Activated CD8-positive, alpha-beta memory T cell treated with anti-CD3 and anti-CD28 coated beads for 36 hours (primary cell): ENCODE results near the gene FAM111B. TPM values are rescaled to one million over a fixed set of nuclear protein-coding genes. Genes with fewer than 3 reads are reported as not detected.
"Not testable (repeated sequence)": the region's sequence is repeated elsewhere in the genome, so short reads cannot be mapped to it uniquely, and the experiment has no call there.

Experiments
- CTCF ChIA-PET: fragments of 350-600 bp; sonication (Branson Sonifier 250); formaldehyde crosslinking; loops from one replicate; lab custom pipeline; 2021; ENCODE audit warnings: antibody characterized with exemption; lab: Charles Lee
- POLR2A ChIA-PET: fragments of 350-600 bp; sonication (Branson Sonifier 250); formaldehyde crosslinking; loops from one replicate; lab custom pipeline; 2021; ENCODE audit warnings: antibody characterized with exemption; lab: Charles Lee
- total RNA-seq, 2 experiments: library from RNA; stranded (reverse); gene quantifications; one replicate each; pipeline ENCODE4 v1.2.3, GENCODE V29; 2021

FAM111B gene
- total RNA-seq, result 10 to 100 TPM; 35.6 to 38.8 TPM

- ChIA-PET CTCF (interaction anchor here (0.8 to 3.6 kb wide), 10 partner anchors 10 to 184 kb away, joined by 3 to 17 read pairs (median 4); partner anchors contain the start of genes DTX4 and FAM111A), POLR2A (interaction anchor here (0.6 to 1.9 kb wide), 4 partner anchors 33 to 529 kb away, joined by 3 to 9 read pairs (median 6); partner anchors contain the start of gene FAM111A)
Observed at GRCh38 chr11:59106363-59107336, at the start of gene FAM111B. Gene FAM111B (plus strand): TSS chr11:59107237. CDS start chr11:59109626, 2,389 bp downstream.

- POLR2A ChIA-PET, result not testable (repeated sequence)
- CTCF ChIA-PET, result interaction anchor here (1.1 to 2.2 kb wide), 11 partner anchors 9 to 100 kb away, joined by 3 to 10 read pairs (median 5); partner anchors contain the start of gene FAM111A
Observed at GRCh38 chr11:59058120-59059033, 48.7 kb upstream of the FAM111B start.

- CTCF ChIA-PET, POLR2A ChIA-PET: not testable (repeated sequence)
Observed at GRCh38 chr11:59060096-59060495, 46.9 kb upstream of the FAM111B start.

GRCh38 chr11:59062602-59063529, 44.2 kb upstream of the FAM111B start:
- ChIA-PET CTCF (interaction anchor here (0.6 to 1.6 kb wide), 2 partner anchors 73 to 465 kb away, joined by 3 to 4 read pairs; no protein-coding TSS in a partner anchor), POLR2A (no interaction called here)

- CTCF ChIA-PET, POLR2A ChIA-PET: not testable (repeated sequence)
Observed at GRCh38 chr11:59063996-59064727, 42.9 kb upstream of the FAM111B start.

GRCh38 chr11:59069087-59069486, 38.0 kb upstream of the FAM111B start:
- ChIA-PET CTCF (no interaction called here), POLR2A (no interaction called here)

- ChIA-PET POLR2A (no interaction called here), CTCF (no interaction called here)
Observed at GRCh38 chr11:59076876-59077571, 30.0 kb upstream of the FAM111B start.

GRCh38 chr11:59078435-59078834, 28.6 kb upstream of the FAM111B start:
- POLR2A ChIA-PET, result no interaction called here
- CTCF ChIA-PET, result interaction anchor here (3.1 kb wide), 1 partner anchor 20 kb away, joined by 7 read pairs; no protein-coding TSS in a partner anchor

- CTCF ChIA-PET, result interaction anchor here (3.1 kb wide), 1 partner anchor 21 kb away, joined by 7 read pairs; no protein-coding TSS in a partner anchor
- POLR2A ChIA-PET, result no interaction called here
Observed at GRCh38 chr11:59079086-59079485, 28.0 kb upstream of the FAM111B start.

GRCh38 chr11:59080421-59080820, 26.6 kb upstream of the FAM111B start:
- CTCF ChIA-PET, result interaction anchor here (3.1 kb wide), 1 partner anchor 22 kb away, joined by 7 read pairs; no protein-coding TSS in a partner anchor
- POLR2A ChIA-PET, result not testable (repeated sequence)

GRCh38 chr11:59081430-59082020, 25.5 kb upstream of the FAM111B start:
- CTCF ChIA-PET, result not testable (repeated sequence)

GRCh38 chr11:59086007-59086406, 21.0 kb upstream of the FAM111B start, which contains the start of gene GLYATL1B:
Gene GLYATL1B (plus strand): TSS chr11:59086307. CDS start chr11:59086307, 0 bp downstream.
- POLR2A ChIA-PET, result not testable (repeated sequence)

More at GRCh38 chr11:59081430-59082020, 25.5 kb upstream of the FAM111B start:
- POLR2A ChIA-PET, result not testable (repeated sequence)

GRCh38 chr11:59088162-59088561, 18.9 kb upstream of the FAM111B start:
- ChIA-PET POLR2A (no interaction called here), CTCF (interaction anchor here (0.9 kb wide), 1 partner anchor 9 kb away, joined by 4 read pairs; no protein-coding TSS in a partner anchor)

More at GRCh38 chr11:59086007-59086406, 21.0 kb upstream of the FAM111B start, which contains the start of gene GLYATL1B:
- CTCF ChIA-PET, result not testable (repeated sequence)

- POLR2A ChIA-PET, result not testable (repeated sequence)
- CTCF ChIA-PET, result interaction anchor here (1.0 kb wide), 1 partner anchor 42 kb away, joined by 4 read pairs; no protein-coding TSS in a partner anchor
Observed at GRCh38 chr11:59093576-59093975, 13.5 kb upstream of the FAM111B start.

GRCh38 chr11:59095225-59095624, 11.8 kb upstream of the FAM111B start:
- CTCF ChIA-PET, result interaction anchor here (0.9 kb wide), 1 partner anchor 41 kb away, joined by 4 read pairs; no protein-coding TSS in a partner anchor
- POLR2A ChIA-PET, result not testable (repeated sequence)
